GM10248 (cell line): ENCODE results near the gene CHD6.

ENCODE experiments used
- CTCF ChIA-PET: fragments of 300-600 bp; sonication (Branson Sonifier 250); formaldehyde crosslinking; extraction: SDS; loops from one replicate; lab custom pipeline; 2021; ENCODE audit warnings: antibody characterized with exemption; lab: Yijun Ruan, JAX
- POLR2A ChIA-PET: fragments of 350-650 bp; sonication (Branson Sonifier 250); formaldehyde crosslinking; extraction: SDS; loops from one replicate; lab custom pipeline; 2020; ENCODE audit warnings: antibody characterized with exemption; lab: Yijun Ruan, JAX
- DNase-seq: peaks from one replicate; pipeline ENCODE4 v3.0.0; 2012; ENCODE audit errors: extremely low spot score
- TF ChIP-seq, protein P1 (sequence below): IDR thresholded peaks from 2 replicates; pipeline ENCODE4 v1.5.1; 2012; ENCODE audit warnings: mild to moderate bottlenecking, low read depth; ENCODE audit errors: extremely low read depth, missing control alignments, control extremely low read depth

The CHD6 gene

DNA sequence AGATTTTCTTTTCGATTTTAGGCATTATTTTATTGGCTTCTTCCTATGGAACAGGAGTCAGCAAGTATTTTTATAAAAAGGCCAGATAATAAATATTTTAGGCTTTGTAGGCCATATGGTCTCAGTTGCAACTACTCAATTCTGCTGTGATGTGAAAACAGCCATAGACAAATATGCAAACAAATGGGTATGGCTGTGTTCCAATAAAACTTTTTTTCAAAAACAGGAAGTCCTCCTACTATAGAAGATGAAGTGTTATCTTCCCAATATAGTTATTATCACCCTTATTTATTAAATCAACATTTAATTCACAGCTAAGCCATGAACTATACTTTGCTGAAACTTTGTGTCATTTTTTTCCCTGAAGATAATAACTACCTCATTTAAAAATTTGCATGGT is 57.2 kb downstream of the CHD6 start:
- TF ChIP-seq, protein P1, sequence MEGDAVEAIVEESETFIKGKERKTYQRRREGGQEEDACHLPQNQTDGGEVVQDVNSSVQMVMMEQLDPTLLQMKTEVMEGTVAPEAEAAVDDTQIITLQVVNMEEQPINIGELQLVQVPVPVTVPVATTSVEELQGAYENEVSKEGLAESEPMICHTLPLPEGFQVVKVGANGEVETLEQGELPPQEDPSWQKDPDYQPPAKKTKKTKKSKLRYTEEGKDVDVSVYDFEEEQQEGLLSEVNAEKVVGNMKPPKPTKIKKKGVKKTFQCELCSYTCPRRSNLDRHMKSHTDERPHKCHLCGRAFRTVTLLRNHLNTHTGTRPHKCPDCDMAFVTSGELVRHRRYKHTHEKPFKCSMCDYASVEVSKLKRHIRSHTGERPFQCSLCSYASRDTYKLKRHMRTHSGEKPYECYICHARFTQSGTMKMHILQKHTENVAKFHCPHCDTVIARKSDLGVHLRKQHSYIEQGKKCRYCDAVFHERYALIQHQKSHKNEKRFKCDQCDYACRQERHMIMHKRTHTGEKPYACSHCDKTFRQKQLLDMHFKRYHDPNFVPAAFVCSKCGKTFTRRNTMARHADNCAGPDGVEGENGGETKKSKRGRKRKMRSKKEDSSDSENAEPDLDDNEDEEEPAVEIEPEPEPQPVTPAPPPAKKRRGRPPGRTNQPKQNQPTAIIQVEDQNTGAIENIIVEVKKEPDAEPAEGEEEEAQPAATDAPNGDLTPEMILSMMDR = no peak
- no peak for DNase-seq
- ChIA-PET POLR2A (no interaction called here), CTCF (interaction anchor here (1.2 kb wide), 1 partner anchor 11 kb away, joined by 7 read pairs; no protein-coding TSS in a partner anchor)

DNA sequence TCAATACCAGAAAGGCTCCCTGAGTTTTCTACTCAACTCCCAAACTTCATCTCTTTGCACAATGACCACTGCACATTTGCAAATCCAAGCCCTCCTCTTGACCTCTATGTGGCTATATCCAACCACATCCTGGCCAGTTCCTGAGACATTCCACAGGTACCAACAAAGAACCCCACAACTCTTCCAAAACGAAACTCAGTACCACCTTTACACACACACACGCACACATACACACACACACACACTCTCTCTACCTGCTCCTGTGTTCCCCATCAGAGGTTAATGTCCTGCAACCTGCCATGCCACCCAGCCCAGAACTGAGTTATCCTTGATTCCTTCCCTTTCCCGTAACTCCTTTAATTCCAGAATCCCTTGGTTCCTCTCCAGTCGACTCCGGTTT is 58.5 kb downstream of the CHD6 start:
- ChIA-PET POLR2A (no interaction called here), CTCF (interaction anchor here (0.9 to 2.1 kb wide), 4 partner anchors 12 to 30 kb away, joined by 3 to 7 read pairs (median 3); no protein-coding TSS in a partner anchor)
- TF ChIP-seq, protein P1 = no peak
- no peak for DNase-seq

DNA sequence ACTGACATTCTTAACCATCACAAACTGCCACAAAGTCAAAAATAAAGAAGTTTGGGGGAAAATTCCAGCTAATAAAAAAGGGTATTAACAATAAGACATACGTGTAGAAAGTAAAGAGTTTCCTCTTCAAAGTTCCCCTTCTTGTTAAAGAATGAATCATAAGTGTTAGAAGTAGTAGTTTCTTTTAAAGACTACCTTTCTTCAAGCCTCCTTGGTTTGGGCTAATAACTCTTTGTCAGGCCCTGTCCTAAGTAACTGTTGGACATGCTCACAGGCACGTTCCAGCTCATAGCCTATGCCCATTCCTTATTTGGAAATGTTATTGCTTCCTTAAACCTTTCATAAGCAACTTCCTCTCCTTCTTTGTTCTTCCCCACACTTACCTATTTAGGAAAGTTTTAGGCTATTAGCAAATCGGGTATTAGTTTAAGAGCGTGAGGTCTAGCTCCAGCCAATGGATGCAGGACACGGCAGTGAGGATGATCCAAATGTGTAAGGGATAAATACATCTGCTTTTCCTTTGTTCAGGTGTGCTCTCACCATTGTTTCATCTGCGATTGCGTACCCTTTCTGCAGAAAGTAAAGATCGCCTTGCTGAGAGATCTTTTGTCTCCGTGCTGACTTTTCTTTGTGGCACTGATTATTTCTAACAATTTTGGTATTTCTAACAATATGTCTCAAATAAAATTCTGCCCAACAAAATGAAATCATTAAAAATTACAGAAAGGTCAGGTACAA is 64.9 kb downstream of the CHD6 start:
- TF ChIP-seq, protein P1 = no peak
- ChIA-PET POLR2A (no interaction called here), CTCF (interaction anchor here (3.0 kb wide), 1 partner anchor 19 kb away, joined by 8 read pairs; no protein-coding TSS in a partner anchor)
- DNase-seq = peak; percentile 15

DNA sequence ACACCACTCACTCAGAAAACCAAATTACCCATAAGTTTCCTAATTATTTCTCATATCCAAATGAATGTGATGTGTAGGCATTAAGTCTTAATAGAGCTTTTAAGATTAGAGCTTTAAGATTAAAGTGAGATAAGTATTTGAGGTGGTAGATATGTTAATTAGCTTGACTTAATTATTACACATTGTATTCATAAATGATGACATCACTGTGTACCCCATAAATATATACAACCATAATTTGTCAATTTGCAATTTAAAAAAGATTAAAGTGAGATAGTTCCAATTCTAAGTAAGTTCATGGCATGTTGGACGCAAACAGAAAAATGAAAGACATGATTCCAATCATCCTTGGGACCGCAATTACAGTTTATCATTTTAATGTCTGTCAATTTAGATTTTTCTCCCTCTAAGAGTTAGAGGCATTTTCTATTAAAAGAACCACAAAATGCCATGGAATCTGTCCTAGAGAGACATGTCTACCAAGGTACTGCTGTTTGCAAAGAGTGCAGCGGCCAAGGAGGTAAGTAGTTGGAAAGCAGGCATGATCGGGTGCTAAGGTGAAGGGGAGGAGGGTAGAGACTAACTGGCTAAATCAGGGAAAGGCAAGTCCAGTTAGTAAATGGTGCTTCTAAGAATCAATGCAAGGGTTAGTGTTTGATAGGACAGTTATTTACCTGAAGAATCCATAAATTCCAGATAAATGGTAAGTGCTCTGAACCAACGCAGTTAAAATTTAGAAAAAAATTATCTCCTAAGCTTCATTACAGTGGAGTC is 65.7 kb downstream of the CHD6 start:
- DNase-seq = no peak
- CTCF ChIA-PET = interaction anchor here (0.9 to 3.0 kb wide), 4 partner anchors 18 to 110 kb away, joined by 3 to 8 read pairs (median 3); no protein-coding TSS in a partner anchor
- TF ChIP-seq, protein P1 = no peak
- POLR2A ChIA-PET = no interaction called here

DNA sequence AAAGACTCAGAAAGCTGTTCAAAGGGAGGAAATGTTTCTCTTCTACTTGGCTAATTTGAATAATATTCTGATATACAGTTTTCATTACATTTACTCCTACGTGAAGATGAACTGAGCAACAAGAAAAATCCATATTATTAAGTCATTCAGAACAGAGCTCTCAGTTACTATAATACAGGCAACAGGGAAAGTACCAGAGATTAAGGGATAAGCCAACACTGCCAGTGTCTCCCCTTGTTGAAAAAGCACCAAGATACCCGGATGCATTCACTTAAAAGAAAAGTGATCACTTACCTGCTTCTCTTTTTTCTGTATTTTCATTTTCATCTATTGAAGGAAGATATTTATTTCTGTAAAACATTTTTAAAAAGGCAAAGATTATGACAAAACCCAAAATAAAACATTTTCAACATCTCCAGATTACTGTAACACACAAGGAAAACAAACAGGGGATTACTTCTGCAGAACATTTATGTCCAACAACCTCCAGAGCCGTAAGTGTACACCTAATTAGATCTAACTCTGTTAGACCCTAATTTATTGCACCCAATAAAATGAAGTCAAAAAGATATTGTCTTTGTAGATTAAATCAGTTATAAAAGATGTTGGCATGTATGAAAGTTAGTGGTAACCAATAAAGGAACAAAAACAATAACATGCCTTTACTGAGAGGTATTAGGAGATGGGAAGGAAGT is 67.0 kb downstream of the CHD6 start:
- peak; percentile 22 for DNase-seq
- CTCF ChIA-PET = interaction anchor here (1.6 to 3.0 kb wide), 2 partner anchors 19 to 21 kb away, joined by 3 to 8 read pairs; no protein-coding TSS in a partner anchor
- TF ChIP-seq, protein P1 = no peak
- POLR2A ChIA-PET = no interaction called here

DNA sequence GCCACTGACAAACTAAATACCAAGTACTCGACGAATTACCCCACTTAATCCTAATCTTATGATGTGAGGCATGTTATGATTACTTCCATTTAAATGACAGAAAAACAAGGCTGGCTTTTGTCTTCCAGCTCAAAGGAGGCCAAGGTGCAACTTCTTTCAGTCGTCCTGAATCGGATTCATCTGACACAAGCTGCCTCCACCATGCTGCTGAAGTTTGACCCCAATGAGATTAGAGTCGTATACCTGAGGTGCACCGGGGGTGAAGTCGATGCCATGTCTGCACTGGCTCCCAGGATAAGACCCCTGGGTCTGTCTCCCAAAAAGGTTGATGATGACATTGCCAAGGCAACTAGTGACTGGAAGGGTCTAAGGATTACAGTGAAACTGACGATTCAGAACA is 71.0 kb downstream of the CHD6 start:
- POLR2A ChIA-PET = no interaction called here

More for the DNA sequence above, 71.0 kb downstream of the CHD6 start:
- CTCF ChIA-PET = no interaction called here
- TF ChIP-seq, protein P1 = no peak
- no peak for DNase-seq
